GM23338 (cell line): ENCODE measurements around the gene CCNB3.
"Not testable (repeated sequence)": the region's sequence is repeated elsewhere in the genome, so short reads cannot be mapped to it uniquely, and the experiment has no call there.

Experiments
- CREB1 ChIP-seq: fragments of 250-450 bp; sonication (Bioruptor Pico); IDR thresholded peaks from 2 replicates; pipeline ENCODE4 v1.5.0; 2020; ENCODE audit warnings: low read depth, mild to moderate bottlenecking, moderate library complexity
- CTCF ChIP-seq, 2 experiments: fragments of 200-600 bp in 1 of 2; sonication (generic) in 1 of 2; conservative IDR thresholded peaks; 2 replicates each; pipeline versions ENCODE4 v1.5.1 to v1.6.1; 2016 to 2017; ENCODE audit warnings: antibody characterized with exemption in 2 of 2, low read depth in 2 of 2, mild to moderate bottlenecking in 2 of 2, moderate library complexity in 1 of 2
- EZH2 ChIP-seq: fragments of 200-600 bp; sonication (generic); IDR thresholded peaks from one replicate; pipeline ENCODE4 v1.8.0; 2017; ENCODE audit warnings: antibody characterized with exemption, mild to moderate bottlenecking, low read depth; ENCODE audit not compliant: unreplicated experiment
- EZH2phosphoT487 ChIP-seq: fragments of 200-600 bp; sonication (generic); IDR thresholded peaks from one replicate; pipeline ENCODE4 v1.8.1; 2018; ENCODE audit warnings: antibody characterized with exemption; ENCODE audit not compliant: unreplicated experiment
- JUNB ChIP-seq: IDR thresholded peaks from one replicate; pipeline ENCODE4 v1.6.1; 2016; ENCODE audit warnings: antibody characterized with exemption; ENCODE audit not compliant: unreplicated experiment
- POLR2AphosphoS5 ChIP-seq: IDR thresholded peaks from 2 replicates; pipeline ENCODE4 v1.6.1; 2016; ENCODE audit warnings: antibody characterized with exemption, low read depth
- REST ChIP-seq: IDR thresholded peaks from one replicate; pipeline ENCODE4 v1.6.1; 2018; ENCODE audit warnings: antibody characterized with exemption; ENCODE audit not compliant: unreplicated experiment
- STAT1 ChIP-seq: IDR thresholded peaks from one replicate; pipeline ENCODE4 v1.6.1; 2016; ENCODE audit warnings: antibody characterized with exemption; ENCODE audit not compliant: unreplicated experiment
- ZNF114 ChIP-seq: fragments of 250-450 bp; sonication (Bioruptor Pico); IDR thresholded peaks from 2 replicates; pipeline ENCODE4 v1.5.0; 2020; ENCODE audit warnings: mild to moderate bottlenecking, moderate library complexity
- ZNF331 ChIP-seq: fragments of 250-450 bp; sonication (Bioruptor Pico); IDR thresholded peaks from 2 replicates; pipeline ENCODE4 v1.5.0; 2020; ENCODE audit warnings: low read depth, mild to moderate bottlenecking, moderate library complexity
- ZNF462 ChIP-seq: fragments of 250-450 bp; sonication (Bioruptor Pico); IDR thresholded peaks from 2 replicates; pipeline ENCODE4 v1.5.0; 2020; ENCODE audit warnings: mild to moderate bottlenecking, moderate library complexity

- peak; percentile 36 to 42; a peak in 3 of 4 replicates for TF ChIP-seq CTCF (conservative IDR thresholded peaks at IDR 0.05; ENCODE audit: low read depth in 2 of 2)
- not testable (repeated sequence) for TF ChIP-seq ZNF114 (CRISPR knock-in tag); STAT1; EZH2; EZH2phosphoT487; REST; POLR2AphosphoS5; CREB1 (CRISPR knock-in tag); JUNB; ZNF462 (CRISPR knock-in tag); ZNF331
These were observed 128.1 kb downstream of the CCNB3 start for GRCh38 chrX:50332668-50333067.
